Endodermal cell (in vitro differentiated cells): Measurements from ENCODE around the gene SIRT3. TPM values are rescaled to one million over a fixed set of nuclear protein-coding genes. Genes with fewer than 3 reads are reported as not detected.

Source experiments
- DNase-seq: peaks from one replicate; pipeline ENCODE4 v3.0.0-alpha.2; 2017
- H3K27ac ChIP-seq: 2 replicates; pipeline ENCODE4 v1.5.1; 2013; ENCODE audit warnings: mild to moderate bottlenecking, low read depth, low read length, moderate library complexity
- H3K27me3 ChIP-seq: 2 replicates; pipeline ENCODE4 v1.6.1; 2013; ENCODE audit warnings: mild to moderate bottlenecking, low read length, moderate library complexity; ENCODE audit not compliant: insufficient read depth, control insufficient read depth, poor library complexity, severe bottlenecking
- H3K36me3 ChIP-seq: 2 replicates; pipeline ENCODE4 v1.7.0; 2013; ENCODE audit warnings: mild to moderate bottlenecking, low read length, moderate library complexity; ENCODE audit not compliant: control insufficient read depth, insufficient read depth
- H3K4me1 ChIP-seq: one replicate; pipeline ENCODE4 v1.7.0; 2013; ENCODE audit warnings: low read length; ENCODE audit not compliant: control insufficient read depth, insufficient read depth
- H3K4me3 ChIP-seq: 2 replicates; pipeline ENCODE4 v1.5.1; 2013; ENCODE audit warnings: mild to moderate bottlenecking, low read length, moderate library complexity
- H3K9ac ChIP-seq: 2 replicates; pipeline ENCODE4 v1.6.1; 2013; ENCODE audit warnings: mild to moderate bottlenecking, low read length, moderate library complexity; ENCODE audit not compliant: poor library complexity, severe bottlenecking; ENCODE audit errors: extremely low read depth
- H3K9me3 ChIP-seq: 2 replicates; pipeline ENCODE4 v1.6.1; 2013; ENCODE audit warnings: mild to moderate bottlenecking, low read length, moderate library complexity; ENCODE audit not compliant: control insufficient read depth
- H3K27ac Mint-ChIP-seq: 2 replicates; pipeline ENCODE4 v1.8.0; 2020; ENCODE audit warnings: mixed read lengths
- H3K27me3 Mint-ChIP-seq: 2 replicates; pipeline ENCODE4 v1.8.0; 2021; ENCODE audit warnings: mild to moderate bottlenecking, mixed read lengths; ENCODE audit not compliant: insufficient read depth
- H3K36me3 Mint-ChIP-seq: 2 replicates; pipeline ENCODE4 v1.8.0; 2020; ENCODE audit warnings: low read depth, mixed read lengths
- H3K4me1 Mint-ChIP-seq: 2 replicates; pipeline ENCODE4 v1.8.0; 2020; ENCODE audit warnings: mixed read lengths
- H3K4me3 Mint-ChIP-seq: 2 replicates; pipeline ENCODE4 v1.8.0; 2020; ENCODE audit warnings: mild to moderate bottlenecking, moderate library complexity, mixed read lengths
- H3K9me3 Mint-ChIP-seq: 2 replicates; pipeline ENCODE4 v1.8.0; 2020; ENCODE audit warnings: mild to moderate bottlenecking, mixed read lengths
- CTCF ChIP-seq: fragments of 200-600 bp; sonication (generic); conservative IDR thresholded peaks from 2 replicates; pipeline ENCODE4 v1.5.0; 2021; ENCODE audit warnings: antibody characterized with exemption, mild to moderate bottlenecking
- WGBS, 2 experiments: methylation state at CpG; one replicate each; pipeline versions ENCODE4 v1.1.5 to v1.1.7; 2013; ENCODE audit warnings: missing lambda C conversion rate in 2 of 2, mixed read lengths in 1 of 2; ENCODE audit not compliant: insufficient coverage in 1 of 2, insufficient read length in 1 of 2; 5-methylcytosine and 5-hydroxymethylcytosine counted together
- total RNA-seq, 2 donors: library from RNA; stranded (reverse); fragmentation: NEBNext Ultra II Directional in 1 of 2; extraction: Animal tissue kit (Norgen Biotek cat#: 25700) in 1 of 2; gene quantifications; 2 replicates in 1 of 2; 3 replicates in 1 of 2; pipeline ENCODE4 v1.2.1, GENCODE V29; 2021

SIRT3 gene
- total RNA-seq, 2 donors from 2014 or later: 18.1 to 28.6 TPM

GRCh38 chr11:280706-281485, 44.8 kb upstream of the SIRT3 start:
- WGBS, 2 experiments: 72 to 84% methylated on average over 46 to 79 of the region's 79 CpGs
- H3K27ac ChIP-seq: no peak overlapping the region

GRCh38 chr11:279966-280705, 44.0 kb upstream of the SIRT3 start:
- Mint-ChIP-seq H3K27me3 (peaks cover 52% of the 10 kb centered on the region), H3K4me1 (no peaks in the 10 kb centered on the region), H3K9me3 (no peaks in the 10 kb centered on the region), H3K4me3 (no peak overlapping the region), H3K36me3 (no peaks in the 10 kb centered on the region), H3K27ac (no peak overlapping the region)
- Histone ChIP-seq H3K4me3 (no peak overlapping the region), H3K9ac (no peak overlapping the region), H3K9me3 (no peaks in the 10 kb centered on the region), H3K36me3 (no peaks in the 10 kb centered on the region), H3K27me3 (peaks cover 46% of the 10 kb centered on the region), H3K4me1 (no peaks in the 10 kb centered on the region), H3K27ac (no peak overlapping the region)
- TF ChIP-seq CTCF: no peak
- WGBS, 2 experiments: 11 to 32% methylated on average over 36 to 85 of the region's 85 CpGs
- peak; percentile 42 for DNase-seq

More at GRCh38 chr11:280706-281485, 44.8 kb upstream of the SIRT3 start:
- H3K4me1 ChIP-seq: no peaks in the 10 kb centered on the region
- H3K27me3 ChIP-seq: peaks cover 46% of the 10 kb centered on the region
- H3K27ac Mint-ChIP-seq: no peak overlapping the region
- no peaks in the 10 kb centered on the region for H3K9me3 Mint-ChIP-seq
- peaks cover 53% of the 10 kb centered on the region for H3K27me3 Mint-ChIP-seq
- H3K4me1 Mint-ChIP-seq: no peaks in the 10 kb centered on the region
- H3K9ac ChIP-seq: no peak overlapping the region
- H3K4me3 Mint-ChIP-seq: no peak overlapping the region
- H3K4me3 ChIP-seq: no peak overlapping the region
- H3K36me3 ChIP-seq: no peaks in the 10 kb centered on the region
- peak; percentile 46 for DNase-seq
- H3K9me3 ChIP-seq: no peaks in the 10 kb centered on the region
- no peaks in the 10 kb centered on the region for H3K36me3 Mint-ChIP-seq
- TF ChIP-seq CTCF: no peak

GRCh38 chr11:279040-279965, 43.2 kb upstream of the SIRT3 start:
- H3K27ac ChIP-seq: no peak overlapping the region
- Mint-ChIP-seq H3K36me3 (no peaks in the 10 kb centered on the region), H3K27me3 (peaks cover 50% of the 10 kb centered on the region), H3K4me3 (no peak overlapping the region), H3K27ac (no peak overlapping the region), H3K4me1 (no peaks in the 10 kb centered on the region), H3K9me3 (no peaks in the 10 kb centered on the region)
- no peaks in the 10 kb centered on the region for H3K4me1 ChIP-seq
- H3K4me3 ChIP-seq: no peak overlapping the region
- 75 to 87% methylated on average over 42 to 97 of the region's 97 CpGs for WGBS, 2 experiments
- no peaks in the 10 kb centered on the region for H3K9me3 ChIP-seq
- H3K36me3 ChIP-seq: no peaks in the 10 kb centered on the region
- no peak overlapping the region for H3K9ac ChIP-seq
- no peak for TF ChIP-seq CTCF
- peaks cover 46% of the 10 kb centered on the region for H3K27me3 ChIP-seq
- DNase-seq: peak; percentile 40
